Epidermal melanocyte (primary cell): ENCODE measurements around the gene GGT5.
"Not testable (repeated sequence)": the region's sequence is repeated elsewhere in the genome, so short reads cannot be mapped to it uniquely, and the experiment has no call there.

Experiments used
- DNase-seq: peaks from one replicate; pipeline ENCODE4 v3.0.0; 2011; ENCODE audit warnings: low spot score; ENCODE audit not compliant: insufficient read length

Gene GGT5

GRCh38 chr22:24232725-24233124 lies 12.2 kb downstream of the GGT5 start:
- no peak for DNase-seq

- no peak for DNase-seq
These were observed 12.8 kb downstream of the GGT5 start for GRCh38 chr22:24232124-24232523.

GRCh38 chr22:24231706-24232105 lies 13.2 kb downstream of the GGT5 start:
- DNase-seq, result no peak

GRCh38 chr22:24230911-24231656 lies 13.8 kb downstream of the GGT5 start:
- no peak for DNase-seq

- no peak for DNase-seq
These were observed 18.9 kb downstream of the GGT5 start for GRCh38 chr22:24225951-24226350.

GRCh38 chr22:24225044-24225601 lies 19.8 kb downstream of the GGT5 start:
- DNase-seq, result no peak

- no peak for DNase-seq
These were observed 20.4 kb downstream of the GGT5 start for GRCh38 chr22:24224468-24224867.

- no peak for DNase-seq
These were observed 25.1 kb downstream of the GGT5 start for GRCh38 chr22:24219750-24220149.

- no peak for DNase-seq
These were observed 27.5 kb downstream of the GGT5 start for GRCh38 chr22:24217384-24217783.

- DNase-seq, result no peak
These were observed 28.2 kb downstream of the GGT5 start for GRCh38 chr22:24216541-24217209.

- no peak for DNase-seq
These were observed 30.2 kb downstream of the GGT5 start for GRCh38 chr22:24214467-24215285.

- DNase-seq, result not testable (repeated sequence)
These were observed 31.8 kb downstream of the GGT5 start for GRCh38 chr22:24213111-24213510.

- not testable (repeated sequence) for DNase-seq
These were observed 33.2 kb downstream of the GGT5 start for GRCh38 chr22:24211716-24212115.

- DNase-seq, result not testable (repeated sequence)
These were observed 34.5 kb downstream of the GGT5 start for GRCh38 chr22:24210409-24210808.

GRCh38 chr22:24209687-24210086 lies 35.2 kb downstream of the GGT5 start:
- DNase-seq, result no peak

- DNase-seq, result no peak
These were observed 35.9 kb downstream of the GGT5 start for GRCh38 chr22:24209016-24209415.

- DNase-seq, result peak; percentile 50
These were observed 36.7 kb downstream of the GGT5 start for GRCh38 chr22:24208012-24208749.

- no peak for DNase-seq
These were observed 37.4 kb downstream of the GGT5 start for GRCh38 chr22:24207264-24208011.

GRCh38 chr22:24206460-24207263 lies 38.2 kb downstream of the GGT5 start:
- DNase-seq, result not testable (repeated sequence)
